GM21576 (cell line): ENCODE measurements around the gene COL6A1.
"Not testable (repeated sequence)": the region's sequence is repeated elsewhere in the genome, so short reads cannot be mapped to it uniquely, and the experiment has no call there.

Source experiments
- ATAC-seq: cut with Tn5 transposase; IDR thresholded peaks from one replicate; pipeline ENCODE4 v1.9.1; 2021; ENCODE audit warnings: mild to moderate bottlenecking, moderate library complexity; ENCODE audit not compliant: unreplicated experiment

The COL6A1 gene

DNA sequence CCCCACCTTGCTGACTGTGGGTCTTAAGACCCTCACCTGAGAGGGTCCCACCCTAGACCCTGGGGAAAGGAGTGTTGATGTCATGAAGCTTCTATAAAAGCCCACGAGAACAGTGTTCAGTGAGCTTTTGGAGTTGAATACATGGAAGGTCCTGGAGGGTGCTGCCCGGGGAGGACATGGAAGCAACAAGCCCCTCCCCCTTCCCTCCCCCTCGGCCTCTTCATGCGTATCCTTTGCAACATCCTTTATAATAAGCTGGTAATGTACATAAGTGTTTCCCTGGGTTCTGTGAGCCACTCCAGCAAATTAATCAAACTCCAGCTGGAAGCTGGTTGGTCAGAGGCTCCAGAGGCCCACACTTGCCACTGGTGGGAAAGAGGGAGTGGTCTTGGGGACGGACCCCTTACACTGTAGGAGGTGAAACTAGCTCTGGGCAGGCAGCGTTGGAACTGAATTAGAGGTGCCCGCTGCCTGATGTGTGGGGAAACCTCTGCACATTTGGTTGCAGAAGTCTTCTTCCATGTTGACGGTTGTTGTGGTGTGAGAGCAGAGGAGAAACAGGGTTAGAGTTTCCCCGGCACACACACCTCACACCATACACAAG, 14.7 kb upstream of the COL6A1 start:
- ATAC-seq = no peak

DNA sequence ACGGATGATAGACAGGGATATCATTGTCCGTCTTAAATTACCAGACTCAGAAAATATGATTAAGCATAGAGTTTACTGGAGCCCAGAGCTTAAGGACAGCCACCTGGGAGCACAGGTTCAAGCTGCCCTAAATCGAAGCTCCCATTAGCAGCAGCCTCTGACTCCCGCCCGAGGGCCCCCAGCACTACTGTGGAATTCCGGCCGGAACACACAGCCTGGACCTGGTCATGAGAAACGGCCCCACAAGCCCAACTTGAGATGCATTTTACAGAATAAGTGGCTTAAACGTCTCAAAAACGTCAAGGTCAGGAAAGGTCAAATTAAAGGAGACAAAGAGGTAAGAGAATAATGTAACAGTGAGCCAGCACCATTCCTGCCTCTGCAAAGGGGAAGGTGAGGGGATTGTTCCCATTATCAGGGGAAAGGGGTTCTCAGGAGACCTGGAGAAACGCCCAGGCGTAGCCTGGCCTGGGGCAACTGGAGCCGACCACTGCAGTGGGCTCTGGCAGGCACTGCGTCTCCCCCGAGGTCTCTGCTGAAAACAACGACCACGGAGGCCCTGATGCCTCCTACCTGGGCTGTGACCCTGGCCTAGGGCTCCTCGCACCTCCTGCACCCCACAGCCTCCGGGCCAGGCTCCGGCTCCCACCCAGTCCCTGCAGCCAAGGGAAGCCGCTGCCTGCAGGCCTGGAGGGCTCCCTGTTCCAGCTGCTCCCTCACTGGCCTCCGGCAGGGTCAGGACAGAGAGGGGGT, 11.5 kb upstream of the COL6A1 start:
- no peak for ATAC-seq

DNA sequence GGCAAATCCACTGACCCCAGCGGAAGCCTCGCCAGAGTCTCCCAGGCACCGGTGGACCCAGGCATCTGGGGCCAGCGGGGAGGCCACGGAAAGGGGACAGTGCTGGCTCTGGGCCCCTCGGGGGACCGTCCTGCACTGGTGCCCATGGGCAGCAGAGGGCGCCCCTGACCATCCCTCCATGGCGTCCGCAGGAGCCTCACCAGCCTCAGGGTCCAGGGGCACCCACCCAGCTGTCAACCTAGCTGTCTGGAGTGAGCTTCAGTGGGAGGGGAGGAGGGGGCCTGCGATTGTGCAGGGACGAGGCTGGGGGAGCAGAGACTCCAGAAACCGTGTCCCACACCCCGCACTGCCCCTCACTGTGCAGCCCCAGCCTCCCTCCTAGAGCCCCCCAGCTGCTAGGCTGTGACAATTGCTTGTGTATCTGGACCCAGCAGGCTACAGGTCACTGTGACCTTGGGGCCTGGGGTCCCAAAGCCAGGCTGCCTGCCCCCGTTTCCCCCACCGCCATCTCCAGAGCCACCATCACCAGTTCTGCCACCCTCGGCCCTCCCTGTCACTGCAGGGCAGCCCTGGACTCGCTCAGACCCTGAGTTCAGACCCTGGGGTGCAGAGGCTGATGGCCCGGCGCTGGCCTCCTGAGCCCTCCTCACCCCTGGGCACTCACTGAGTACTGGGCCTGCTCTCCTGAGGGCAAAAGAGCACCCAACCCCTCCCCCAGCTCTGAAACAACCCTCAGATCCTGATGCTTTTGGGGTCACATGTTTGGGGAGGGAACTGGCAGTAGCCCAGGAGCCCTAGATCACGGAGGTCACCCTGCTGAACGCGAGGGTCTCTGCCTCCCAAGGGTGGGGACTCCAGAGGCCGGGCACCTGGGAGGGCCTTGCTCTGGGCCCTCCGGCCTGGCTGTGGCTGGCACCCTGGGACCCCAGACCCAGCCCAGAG, 10.6 kb upstream of the COL6A1 start:
- ATAC-seq = no peak

DNA sequence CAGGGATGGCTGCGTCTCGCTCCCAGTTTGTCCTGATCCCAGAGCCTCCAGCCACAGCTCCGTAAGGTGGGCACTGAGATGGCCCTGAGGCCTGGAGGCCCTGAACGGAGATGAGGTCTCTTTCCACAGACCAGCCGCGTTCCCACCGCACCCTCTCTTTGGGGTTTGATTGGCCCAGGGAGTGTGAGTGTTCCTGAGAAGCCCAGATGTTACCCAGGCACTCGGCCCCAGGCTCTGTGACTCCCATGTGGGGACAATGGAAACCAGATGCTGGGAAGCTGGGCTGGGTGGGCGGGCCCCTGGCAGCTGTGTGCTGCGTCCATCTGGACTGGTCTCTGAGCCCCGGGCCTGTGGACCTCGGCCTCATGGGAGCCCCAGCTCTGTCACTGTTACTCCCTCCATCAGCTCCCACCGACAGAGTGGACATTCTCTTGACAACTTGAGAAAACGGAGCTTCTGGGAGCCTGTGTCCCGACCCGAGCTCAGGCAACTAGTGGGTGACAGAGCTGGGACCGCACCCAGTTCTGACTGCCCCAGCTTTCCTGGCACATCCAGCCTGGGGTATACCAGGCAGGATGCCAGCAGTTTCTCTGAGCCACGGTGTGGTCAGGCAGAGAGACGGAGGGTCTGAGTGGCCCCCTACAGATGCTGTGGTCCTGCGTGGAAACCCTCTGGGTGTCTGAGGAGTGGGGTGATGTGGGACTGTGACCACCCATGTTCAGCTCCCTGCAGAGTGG, 9.8 kb upstream of the COL6A1 start:
- no peak for ATAC-seq

DNA sequence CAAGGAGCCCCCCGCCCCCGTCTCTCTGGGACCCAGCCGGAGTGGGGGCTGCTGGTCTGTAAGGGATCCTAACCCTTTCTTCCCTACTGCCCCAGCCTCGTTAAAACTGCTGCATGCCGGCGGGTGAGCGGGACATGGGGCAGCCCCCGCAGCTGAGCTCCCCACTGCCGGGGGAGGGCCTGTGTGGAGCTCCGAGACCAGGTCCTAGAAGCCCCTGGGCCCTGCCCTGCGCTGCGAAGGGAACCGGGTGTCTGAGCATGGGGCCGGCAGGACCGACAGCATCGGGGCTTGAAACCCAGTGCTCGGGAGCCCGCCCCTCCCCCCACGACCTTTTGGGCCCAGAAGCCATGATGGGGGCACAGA, 9.2 kb upstream of the COL6A1 start:
- ATAC-seq = no peak

DNA sequence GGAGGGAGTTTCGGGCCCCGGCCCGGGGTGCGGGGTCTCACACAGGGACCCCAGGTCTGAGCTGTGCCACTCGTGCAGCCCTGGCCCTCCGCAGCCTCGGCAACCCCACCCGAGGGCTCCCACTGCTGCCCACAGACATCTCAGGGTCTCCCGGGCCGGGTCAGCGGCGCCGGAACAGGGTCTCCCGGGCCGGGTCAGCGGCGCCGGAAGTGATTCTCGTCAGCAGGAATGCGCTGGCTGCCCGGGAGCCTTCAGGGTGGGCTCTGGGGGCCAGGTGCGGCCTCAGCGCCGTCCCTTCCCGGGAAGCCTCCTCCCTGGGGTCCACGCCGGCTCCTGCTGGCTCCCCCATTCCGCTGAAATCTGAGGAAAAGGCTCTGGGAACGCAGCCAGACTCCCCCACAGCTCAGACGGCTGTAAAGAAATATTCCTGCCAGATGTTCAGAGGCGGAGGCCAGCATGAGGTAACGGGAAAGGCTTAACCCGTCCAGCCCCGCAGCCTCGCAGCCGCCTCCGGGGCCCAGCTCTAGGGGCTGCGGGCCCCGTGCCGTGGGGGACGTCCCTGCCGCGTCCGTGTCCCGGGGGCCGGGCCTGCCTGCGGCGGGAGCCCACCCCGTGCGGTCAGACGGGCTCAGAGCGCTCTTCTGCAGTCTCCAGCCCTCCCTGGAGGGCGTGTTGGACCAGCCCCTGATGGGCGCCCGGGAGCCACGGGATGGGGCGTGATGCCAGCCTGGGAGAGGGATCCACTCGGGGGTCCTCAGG, 8.7 kb upstream of the COL6A1 start:
- ATAC-seq = no peak

DNA sequence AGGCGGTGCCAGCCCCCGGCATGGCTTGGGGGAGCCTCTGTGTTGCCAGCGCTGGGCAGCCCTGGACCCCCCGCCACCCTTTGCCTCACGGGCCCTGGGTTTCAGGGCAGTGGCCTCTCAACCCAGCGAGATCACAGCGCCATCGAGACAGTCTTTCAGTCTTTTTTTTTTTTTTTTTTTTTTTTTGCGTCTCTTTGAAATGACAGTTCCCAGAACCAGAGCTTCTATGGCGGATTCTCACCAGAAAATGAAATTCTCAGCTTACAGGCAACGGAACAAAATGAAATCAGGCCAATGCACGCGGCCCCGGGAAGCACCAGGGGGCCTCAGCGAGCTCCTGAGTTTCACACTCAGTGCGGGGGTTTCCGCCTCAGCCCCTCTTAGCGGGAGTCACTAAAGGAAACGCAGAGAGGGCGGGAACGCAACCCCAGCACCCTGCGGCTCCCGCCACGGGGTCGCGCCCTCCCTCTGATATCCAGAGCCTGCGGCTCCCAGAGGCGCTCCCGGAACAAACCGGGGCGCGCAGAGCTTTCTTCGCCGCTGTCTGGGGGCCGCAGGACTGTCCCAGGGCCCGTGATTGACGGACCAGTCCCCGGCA, 8.0 kb upstream of the COL6A1 start:
- no peak for ATAC-seq

DNA sequence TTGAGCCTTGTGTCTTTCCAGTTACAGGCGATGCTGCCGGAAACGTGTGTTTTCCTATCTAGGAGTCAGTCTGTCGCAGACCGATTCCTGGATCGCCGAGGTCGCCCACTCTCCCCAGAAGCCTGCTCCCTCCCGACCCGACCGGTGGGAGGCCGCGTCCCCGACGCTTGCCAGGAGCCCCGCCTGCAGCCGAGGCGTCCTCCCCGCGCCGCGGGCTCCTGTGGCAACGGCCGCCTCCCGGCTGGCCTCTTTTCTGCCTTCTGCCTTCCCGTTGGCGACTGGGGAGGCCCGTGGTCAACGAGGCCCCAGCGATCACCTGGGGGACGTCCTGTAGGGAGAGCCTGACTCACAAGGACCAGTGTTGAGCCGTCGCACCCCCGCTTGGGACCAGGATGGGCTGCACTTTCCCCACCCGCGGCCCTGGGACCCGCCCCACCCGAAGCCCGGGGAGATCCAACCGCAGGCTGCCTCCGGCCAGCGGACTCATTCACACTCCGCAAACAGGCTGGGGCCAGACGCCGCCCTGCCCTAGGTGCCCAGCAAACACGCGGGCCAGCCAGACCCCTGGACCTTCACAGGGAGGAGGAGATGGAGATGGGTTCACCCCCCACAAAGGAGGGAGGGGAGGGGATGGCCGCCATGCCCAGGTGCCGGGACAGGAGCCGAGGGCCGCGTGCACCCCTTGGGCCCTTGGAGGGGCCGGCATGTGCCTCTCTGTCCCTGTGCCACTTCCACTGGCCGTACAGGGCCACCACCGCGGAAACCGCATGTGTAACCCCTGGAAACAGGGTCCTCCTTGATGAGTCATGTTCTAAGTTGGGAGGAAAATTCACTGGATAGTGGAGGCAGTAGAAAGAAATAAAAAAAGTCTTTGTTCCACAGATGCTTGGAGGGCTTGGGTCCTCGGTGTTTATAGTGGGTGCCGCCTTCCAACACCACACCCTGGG, 7.2 kb upstream of the COL6A1 start:
- no peak for ATAC-seq

DNA sequence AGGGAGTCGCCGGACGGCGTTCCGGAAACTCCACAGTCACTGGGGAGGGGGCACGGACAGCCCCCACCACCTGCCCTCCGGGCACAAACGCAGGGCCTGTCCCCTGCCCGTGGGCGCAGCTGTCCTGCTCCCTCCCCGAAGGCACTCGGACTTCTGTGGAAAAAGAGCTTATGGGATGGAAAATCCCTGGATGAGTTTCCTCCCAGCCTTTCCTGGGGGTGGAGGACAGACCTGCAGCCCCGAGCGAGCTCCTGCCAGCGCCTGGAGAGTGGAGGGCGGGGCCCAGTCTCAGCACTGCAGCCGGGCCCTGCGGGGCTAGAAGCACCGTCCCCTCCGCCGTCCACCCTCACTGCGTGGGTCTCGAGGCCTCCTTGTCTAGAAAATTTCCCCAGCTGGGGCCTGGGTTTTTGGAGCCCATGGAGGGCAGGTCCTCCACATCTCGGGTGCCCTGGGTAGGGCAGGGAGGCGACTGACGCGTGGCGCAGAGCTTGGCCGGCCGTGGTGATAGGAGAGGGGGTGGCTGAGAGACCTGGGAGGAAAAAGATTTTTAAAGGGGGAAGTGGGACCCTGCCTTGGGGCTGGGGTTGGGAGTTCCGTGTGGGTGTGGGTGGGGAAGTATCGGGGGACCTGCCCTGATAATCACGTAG, 6.4 kb upstream of the COL6A1 start:
- no peak for ATAC-seq

DNA sequence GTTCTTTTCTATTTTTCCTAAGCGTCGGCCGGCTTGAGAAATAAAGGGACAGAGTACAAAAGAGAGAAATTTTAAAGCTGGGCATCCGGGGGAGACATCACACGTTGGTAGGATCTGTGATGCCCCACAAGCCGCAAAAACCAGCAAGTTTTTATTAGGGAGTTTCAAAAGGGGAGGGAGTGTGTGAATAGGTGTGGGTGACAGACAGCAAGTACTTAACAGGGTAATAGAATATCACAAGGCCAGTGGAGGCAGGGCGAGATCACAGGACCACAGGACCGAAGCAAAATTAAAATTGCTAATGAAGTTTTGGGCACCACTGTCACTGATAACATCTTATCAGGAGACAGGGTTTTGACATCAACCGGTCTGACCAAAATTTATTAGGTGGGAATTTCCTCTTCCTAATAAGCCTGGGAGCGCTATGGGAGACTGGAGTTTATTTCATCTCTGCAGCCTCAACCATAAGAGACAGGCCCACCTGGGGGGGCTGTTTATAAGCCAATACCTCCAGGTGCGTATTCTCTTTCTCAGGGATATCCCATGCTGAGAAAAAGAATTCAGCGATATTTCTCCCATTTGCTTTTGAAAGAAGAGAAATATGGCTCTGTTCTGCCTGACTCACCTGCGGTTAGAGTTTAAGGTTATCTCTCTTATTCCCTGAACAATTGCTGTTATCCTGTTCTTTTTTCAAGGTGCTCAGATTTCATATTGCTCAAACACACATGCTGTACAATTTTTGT, 5.7 kb upstream of the COL6A1 start:
- ATAC-seq = not testable (repeated sequence)

DNA sequence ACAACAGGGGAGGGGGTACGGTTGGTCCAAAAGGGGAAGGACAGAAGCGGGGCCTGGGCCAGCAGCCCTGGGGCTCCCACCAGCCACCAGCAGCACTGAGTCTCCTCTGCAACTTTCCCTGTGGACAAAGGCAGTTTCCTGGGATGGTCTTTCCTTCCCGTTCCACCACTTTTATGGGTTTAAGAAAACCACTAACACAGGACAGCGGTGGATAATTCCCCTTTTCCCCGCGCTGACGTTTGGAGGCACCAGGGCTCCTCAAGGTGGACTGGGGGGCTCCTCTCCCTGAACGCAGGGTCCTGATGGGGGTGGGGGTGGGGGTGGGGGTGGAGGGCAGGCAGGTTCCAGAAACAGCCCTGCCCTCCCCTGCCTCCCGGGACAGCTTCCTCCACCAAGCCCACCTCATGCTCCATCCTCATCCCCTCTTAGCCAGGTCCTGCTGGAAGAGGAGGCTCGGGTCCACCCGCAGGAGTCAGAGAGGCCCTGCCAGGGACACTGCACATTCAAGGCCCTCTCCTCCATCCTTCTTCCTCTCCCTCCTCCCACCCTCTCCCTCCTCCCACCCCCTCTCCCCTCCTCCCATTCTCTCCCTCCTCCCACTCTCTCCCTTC, 4.8 kb upstream of the COL6A1 start:
- ATAC-seq = no peak

DNA sequence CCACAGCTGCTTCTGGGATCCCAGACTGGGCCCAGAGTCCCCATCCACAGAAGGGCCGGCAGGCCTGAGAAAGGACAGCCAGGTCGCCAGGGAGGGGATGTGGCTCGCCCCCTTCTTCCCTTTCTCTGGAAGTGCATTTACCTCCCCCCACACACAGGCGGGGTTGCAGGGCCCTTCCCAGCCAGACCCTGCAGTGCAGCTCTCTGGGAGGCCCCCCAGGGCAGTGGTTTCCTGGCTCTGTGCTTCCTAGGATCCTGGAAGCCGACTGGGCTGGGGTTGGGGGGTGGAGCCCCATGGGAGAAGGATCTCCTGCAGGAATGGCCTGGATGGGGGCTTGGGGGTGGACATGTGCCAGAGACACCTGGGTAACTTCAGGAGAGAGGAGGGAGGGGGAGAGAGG, 4.2 kb upstream of the COL6A1 start:
- ATAC-seq = no peak

DNA sequence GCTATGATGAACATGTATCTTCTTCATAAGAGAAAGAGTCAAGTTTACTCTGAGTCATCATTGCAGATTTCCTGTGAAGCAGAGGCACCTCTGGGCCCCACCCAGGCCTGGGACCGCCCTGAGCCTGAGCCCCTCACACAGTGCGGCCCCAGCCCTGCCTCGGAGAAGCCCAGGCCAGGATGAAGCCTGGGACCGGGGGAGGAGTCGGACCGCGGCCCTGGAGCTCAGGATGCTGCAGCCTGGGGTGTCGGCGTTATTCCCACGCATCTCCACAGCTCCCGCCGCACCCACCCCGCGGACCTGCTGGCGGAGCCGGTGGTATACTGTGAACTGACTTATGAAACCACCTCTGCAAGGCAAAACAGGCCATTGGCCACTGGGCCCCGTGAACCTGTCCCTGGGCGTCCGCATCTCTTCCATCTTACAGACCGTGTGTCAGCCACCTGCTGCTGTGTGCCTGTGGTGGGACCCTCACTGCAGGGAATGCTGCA, 2.4 kb upstream of the COL6A1 start:
- no peak for ATAC-seq

DNA sequence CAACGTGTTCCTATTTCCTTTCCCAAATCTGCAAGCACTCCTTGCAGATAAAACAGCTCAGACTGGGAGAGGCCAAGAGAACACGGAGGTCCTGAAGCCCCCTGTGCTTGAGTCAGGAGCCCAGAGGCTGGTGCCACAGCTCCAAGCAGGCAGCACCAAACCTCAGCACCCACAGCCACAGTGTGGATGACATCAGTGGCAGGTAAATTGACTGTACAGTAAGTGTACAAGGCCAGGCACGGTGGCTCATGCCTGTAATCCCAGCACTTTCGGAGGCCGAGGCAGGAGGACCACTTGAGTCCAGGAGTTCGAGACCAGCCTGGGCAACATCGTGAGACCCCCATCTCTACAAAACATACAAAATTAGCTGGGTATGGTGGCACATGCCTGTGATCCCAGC, 1.9 kb upstream of the COL6A1 start:
- no peak for ATAC-seq

DNA sequence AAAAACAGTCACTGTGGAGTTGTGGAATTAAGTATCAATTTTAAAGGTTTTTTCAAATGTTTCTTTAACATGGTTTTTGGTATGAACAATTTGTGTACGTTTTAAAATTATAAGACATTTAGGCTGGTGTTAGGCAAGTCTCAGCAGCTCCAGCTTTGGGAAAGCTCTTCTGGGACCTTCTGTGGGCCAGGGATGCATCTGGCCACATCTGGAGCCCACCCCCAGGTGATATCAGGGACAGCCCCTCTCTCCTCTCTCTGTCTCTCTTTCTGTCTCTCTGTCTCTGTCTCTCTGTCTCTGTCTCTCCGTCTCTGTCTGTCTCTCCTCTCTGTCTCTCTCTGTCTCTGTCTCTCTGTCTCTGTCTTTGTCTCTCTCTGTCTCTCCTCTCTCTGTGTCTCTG, 1.3 kb upstream of the COL6A1 start:
- no peak for ATAC-seq

DNA sequence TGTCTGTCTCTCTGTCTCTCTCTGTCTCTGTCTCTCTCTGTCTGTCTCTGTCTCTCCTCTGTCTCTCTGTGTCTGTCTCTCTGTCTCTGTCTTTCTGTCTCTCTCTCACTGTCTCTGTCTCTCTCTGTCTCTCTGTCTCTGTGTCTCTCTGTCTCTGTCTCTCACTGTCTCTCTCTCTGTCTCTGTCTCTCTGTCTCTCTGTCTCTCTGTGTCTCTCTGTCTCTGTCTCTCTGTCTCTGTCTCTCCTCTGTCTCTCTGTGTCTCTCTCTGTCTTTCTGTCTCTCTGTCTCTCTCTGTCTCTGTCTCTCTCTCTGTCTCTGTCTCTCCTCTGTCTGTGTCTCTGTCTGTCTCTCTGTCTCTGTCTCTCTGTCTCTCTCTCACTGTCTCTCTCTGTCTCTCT, 873 bp upstream of the COL6A1 start:
- ATAC-seq = no peak

DNA sequence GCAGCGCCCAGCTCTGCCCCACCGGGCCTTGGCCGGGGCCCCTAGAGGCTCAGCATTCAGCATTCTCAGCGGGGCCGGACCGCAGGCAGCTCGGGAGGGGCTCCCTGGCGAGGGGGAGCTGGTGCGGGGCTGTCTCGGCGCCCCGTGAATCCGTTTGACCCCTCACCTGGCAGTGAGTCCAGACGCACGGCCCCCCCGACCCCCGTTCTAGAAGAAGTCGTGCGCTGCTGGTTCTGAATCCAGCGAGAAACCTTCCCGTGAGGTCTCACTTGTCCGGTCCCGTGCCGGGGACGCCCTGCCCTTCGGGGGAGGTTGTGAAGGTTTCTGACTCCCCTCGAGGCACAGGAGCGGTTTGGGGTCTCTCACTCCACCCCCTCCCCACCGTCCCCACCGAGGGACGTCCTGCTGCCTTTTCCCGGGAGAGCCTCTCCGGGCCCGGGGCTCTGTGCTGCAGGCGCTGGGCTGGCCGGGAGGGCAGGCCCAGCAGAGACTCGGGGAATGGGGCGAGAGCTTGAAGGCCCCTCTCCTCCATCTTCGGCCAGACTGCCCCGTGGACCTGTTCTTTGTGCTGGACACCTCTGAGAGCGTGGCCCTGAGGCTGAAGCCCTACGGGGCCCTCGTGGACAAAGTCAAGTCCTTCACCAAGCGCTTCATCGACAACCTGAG, 655 bp downstream of the COL6A1 start:
- ATAC-seq = no peak
